ENCODE results near the gene KDM3A. TPM values are rescaled to one million over a fixed set of nuclear protein-coding genes. Genes with fewer than 3 reads are reported as not detected.

The KDM3A gene
- total and polyA plus RNA-seq, 7 donors: 11.3 to 61.2 (median 33.6) TPM

GRCh38 chr2:86484385-86484784 is 43.2 kb downstream of the KDM3A start:
- Histone ChIP-seq H3K27ac (peak overlapping the region in 2 of 4 donors; percentile 41 to 75), H3K4me3 (no peak overlapping the region), H3K36me3 (peaks cover 67 to 100% (median 72%) of the 10 kb centered on the region in 4 donors), H3K4me1 (peaks cover 0 to 47% (median 29%) of the 10 kb centered on the region in 4 donors), H3K9me3 (no peaks in the 10 kb centered on the region), H3K27me3 (no peaks in the 10 kb centered on the region)
- intact Hi-C loops (cut with DNase I): no loop called here
- 95 to 98% methylated on average over 3 of the region's 3 CpGs for WGBS, 2 donors
- TF ChIP-seq, protein P1, sequence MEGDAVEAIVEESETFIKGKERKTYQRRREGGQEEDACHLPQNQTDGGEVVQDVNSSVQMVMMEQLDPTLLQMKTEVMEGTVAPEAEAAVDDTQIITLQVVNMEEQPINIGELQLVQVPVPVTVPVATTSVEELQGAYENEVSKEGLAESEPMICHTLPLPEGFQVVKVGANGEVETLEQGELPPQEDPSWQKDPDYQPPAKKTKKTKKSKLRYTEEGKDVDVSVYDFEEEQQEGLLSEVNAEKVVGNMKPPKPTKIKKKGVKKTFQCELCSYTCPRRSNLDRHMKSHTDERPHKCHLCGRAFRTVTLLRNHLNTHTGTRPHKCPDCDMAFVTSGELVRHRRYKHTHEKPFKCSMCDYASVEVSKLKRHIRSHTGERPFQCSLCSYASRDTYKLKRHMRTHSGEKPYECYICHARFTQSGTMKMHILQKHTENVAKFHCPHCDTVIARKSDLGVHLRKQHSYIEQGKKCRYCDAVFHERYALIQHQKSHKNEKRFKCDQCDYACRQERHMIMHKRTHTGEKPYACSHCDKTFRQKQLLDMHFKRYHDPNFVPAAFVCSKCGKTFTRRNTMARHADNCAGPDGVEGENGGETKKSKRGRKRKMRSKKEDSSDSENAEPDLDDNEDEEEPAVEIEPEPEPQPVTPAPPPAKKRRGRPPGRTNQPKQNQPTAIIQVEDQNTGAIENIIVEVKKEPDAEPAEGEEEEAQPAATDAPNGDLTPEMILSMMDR (IDR thresholded peaks at IDR 0.05): no peak
- DNase-seq: no peak

DNA sequence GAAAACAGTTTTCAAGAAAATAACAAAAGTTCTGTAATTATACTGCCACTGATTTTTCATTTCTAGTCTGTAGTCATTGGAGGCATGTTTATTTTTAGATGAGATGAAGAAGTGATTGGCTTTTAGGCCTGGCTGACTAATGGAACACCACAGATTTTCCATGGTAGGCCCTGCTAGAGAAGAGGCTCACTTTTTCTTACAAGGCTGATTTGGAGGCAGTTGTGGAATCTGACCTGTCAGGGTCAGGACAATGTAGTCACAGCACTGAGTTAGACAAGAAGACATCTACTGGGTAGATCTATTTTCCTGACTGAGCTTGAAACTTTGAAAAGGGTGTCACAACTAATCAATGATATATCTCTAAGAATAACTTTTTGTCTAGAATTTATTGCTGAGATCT is 43.9 kb downstream of the KDM3A start:
- intact Hi-C loops (cut with DNase I): no loop called here
- H3K27ac ChIP-seq: peak overlapping the region in 1 of 4 donors; percentile 44

DNA sequence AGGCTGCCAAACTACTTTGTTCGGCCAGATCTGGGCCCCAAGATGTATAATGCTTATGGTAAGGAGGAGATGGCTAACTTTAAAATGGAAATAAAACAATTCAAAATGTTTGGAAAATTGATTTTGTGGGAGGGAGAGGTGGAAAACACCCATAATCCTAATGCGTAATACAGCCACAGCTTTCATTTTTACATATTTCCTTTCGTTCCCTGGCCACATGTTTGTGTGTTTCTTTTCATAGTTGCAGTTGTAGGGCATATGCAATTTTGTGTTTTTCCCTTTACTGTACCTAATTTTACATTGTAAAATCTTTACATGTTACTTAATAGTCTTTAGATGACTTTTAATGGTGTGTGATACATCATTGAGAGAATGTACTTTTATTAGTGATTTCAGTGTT is 44.6 kb downstream of the KDM3A start:
- peaks cover 57 to 99% (median 68%) of the 10 kb centered on the region in 4 donors for H3K36me3 ChIP-seq
- no peaks in the 10 kb centered on the region for H3K27me3 ChIP-seq
- peaks cover 0 to 46% (median 30%) of the 10 kb centered on the region in 4 donors for H3K4me1 ChIP-seq
- intact Hi-C loops (cut with DNase I): no loop called here
- peak overlapping the region in 1 of 4 donors; percentile 44 for H3K27ac ChIP-seq
- H3K9me3 ChIP-seq: no peaks in the 10 kb centered on the region
- DNase-seq: no peak
- H3K4me3 ChIP-seq: no peak overlapping the region
- 91 to 92% methylated on average over 3 of the region's 3 CpGs for WGBS, 2 donors
- no peak for TF ChIP-seq EP300 (IDR thresholded peaks at IDR 0.05)
- TF ChIP-seq POLR2A (IDR thresholded peaks at IDR 0.05): no peak
- no peak for TF ChIP-seq POLR2AphosphoS5 (IDR thresholded peaks at IDR 0.05)
- TF ChIP-seq, protein P1 (IDR thresholded peaks at IDR 0.05): no peak

More for the DNA sequence above, 43.9 kb downstream of the KDM3A start:
- Histone ChIP-seq H3K4me3 (no peak overlapping the region), H3K4me1 (peaks cover 0 to 47% (median 30%) of the 10 kb centered on the region in 4 donors), H3K9me3 (no peaks in the 10 kb centered on the region), H3K27me3 (no peaks in the 10 kb centered on the region), H3K36me3 (peaks cover 61 to 100% (median 69%) of the 10 kb centered on the region in 4 donors)
- DNase-seq: no peak
- TF ChIP-seq POLR2AphosphoS5 (IDR thresholded peaks at IDR 0.05) (no peak), POLR2A (IDR thresholded peaks at IDR 0.05) (no peak), EP300 (IDR thresholded peaks at IDR 0.05) (no peak)
- TF ChIP-seq, protein P1 (IDR thresholded peaks at IDR 0.05): no peak

- TF ChIP-seq POLR2AphosphoS5 (IDR thresholded peaks at IDR 0.05): no peak
- TF ChIP-seq POLR2A (IDR thresholded peaks at IDR 0.05): no peak
- TF ChIP-seq EP300 (IDR thresholded peaks at IDR 0.05): no peak
- TF ChIP-seq, protein P1 (IDR thresholded peaks at IDR 0.05): no peak
- Histone ChIP-seq H3K27ac (peak overlapping the region in 1 of 4 donors; percentile 44), H3K4me1 (peaks cover 0 to 46% (median 36%) of the 10 kb centered on the region in 4 donors), H3K9me3 (no peaks in the 10 kb centered on the region), H3K36me3 (peaks cover 54 to 99% (median 70%) of the 10 kb centered on the region in 4 donors), H3K4me3 (no peak overlapping the region), H3K27me3 (no peaks in the 10 kb centered on the region)
- intact Hi-C loops (cut with DNase I): no loop called here
- no peak for DNase-seq
- WGBS, 2 donors: 99 to 100% methylated on average over 2 of the region's 2 CpGs
Measured at GRCh38 chr2:86487062-86487461, 45.9 kb downstream of the KDM3A start.

All from sigmoid colon (tissue), 7 donors.